GM19463 (cell line): ENCODE results near the gene OR52N2.
A peak's percentile ranks its signal among the peaks of the same experiment; 100 is the strongest.

ENCODE experiments used
- ATAC-seq: cut with Tn5 transposase; IDR thresholded peaks from one replicate; pipeline ENCODE4 v1.9.1; 2021; ENCODE audit warnings: mild to moderate bottlenecking, moderate library complexity; ENCODE audit not compliant: unreplicated experiment

The OR52N2 gene

DNA sequence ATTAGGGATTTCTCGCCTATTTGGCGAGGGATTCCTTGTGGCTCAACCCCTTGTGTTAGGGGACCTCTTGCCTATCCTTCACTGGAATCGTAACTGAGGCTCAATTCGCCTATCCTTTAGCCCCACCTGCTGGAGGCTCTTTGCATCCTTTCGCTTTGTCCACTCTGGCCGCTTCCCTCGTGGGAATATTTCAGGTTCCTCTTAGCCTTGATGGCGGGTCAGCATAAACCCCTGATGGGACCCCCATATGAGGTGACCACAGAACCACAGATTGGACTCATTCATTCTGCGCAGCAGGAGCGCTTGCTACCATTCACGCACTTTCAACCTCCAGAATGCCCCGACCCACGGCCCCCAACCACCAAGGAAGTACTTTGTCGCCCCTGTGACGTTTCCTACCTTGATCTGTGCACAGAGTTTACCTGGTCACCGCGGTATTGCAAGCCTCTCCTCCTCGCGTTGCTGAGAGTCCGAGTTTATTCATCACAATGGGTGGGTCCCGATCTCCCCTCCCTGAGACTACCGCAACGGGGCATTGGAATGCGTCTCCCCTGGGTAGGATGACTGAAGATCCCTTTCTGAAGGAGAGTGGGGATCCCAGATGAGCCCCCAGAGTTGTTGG lies at the start of gene OR52N2:
TSS of gene OR52N2 (plus strand) at position 425 of the 622 bp plus-strand sequence. CDS start 11,412 bp downstream, outside the sequence.
- peak; percentile 85 for ATAC-seq

DNA sequence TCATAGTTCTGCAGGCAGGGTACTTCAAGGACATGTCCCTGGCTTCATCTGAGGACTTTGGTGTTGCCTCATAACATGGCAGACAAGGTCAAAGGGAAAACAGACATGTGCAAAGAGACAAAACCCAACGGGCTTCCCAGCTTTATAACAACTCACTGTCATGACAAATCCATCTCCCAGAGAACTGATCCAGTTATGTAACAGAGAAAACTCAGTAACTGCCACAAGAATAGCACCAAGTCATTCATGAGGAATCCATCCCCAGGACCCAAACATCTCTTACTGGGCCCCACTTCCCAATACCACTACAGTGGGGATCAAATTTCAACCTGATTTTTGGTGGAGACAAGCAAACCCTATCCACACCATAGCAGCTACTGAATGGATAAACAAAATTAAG lies 41.7 kb upstream of the OR52N2 start:
- ATAC-seq: no peak

DNA sequence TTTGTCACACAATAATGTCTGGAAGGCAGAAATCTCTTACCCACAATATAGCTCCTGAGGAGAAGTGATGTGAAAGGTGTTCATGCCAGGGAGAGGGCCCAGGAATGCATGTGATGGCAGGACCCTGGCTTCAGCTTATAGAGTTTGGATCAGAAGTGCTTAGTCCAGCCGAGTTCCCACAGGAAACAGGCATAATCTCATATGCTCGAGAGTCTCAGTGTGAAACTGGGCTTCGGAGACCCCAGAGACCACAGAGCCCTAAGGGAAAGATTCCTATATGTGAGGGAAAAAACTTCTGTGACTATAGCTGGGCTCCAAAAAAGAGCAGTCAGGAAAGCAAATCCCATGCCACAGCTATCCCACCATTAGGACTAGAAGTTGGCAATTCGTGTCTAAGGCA lies 25.5 kb upstream of the OR52N2 start, which contains the start of gene OR52N5:
TSS of gene OR52N5 (minus strand) at position 101 of the 400 bp plus-strand sequence. CDS start 4,721 bp downstream, outside the sequence.
- no peak for ATAC-seq

DNA sequence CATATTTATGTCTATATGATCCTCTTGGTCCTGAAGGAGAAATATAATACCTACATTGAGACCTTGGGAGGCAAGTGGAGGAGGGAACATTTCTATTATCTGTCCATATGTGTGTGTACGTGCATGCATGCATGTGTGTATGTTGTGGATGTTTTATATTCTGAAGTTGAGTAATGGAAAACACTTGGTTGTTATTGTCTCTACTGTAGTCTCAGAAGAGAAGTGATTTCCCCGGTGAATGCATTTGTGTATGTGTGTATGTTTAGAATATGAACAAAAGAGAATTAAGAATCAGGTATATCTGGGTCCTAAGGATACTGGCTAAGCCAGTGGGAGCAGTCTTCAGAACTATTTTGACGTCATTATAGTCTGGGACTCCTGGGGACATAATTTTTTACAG lies 17.6 kb upstream of the OR52N2 start, which contains the start of gene OR52N1:
TSS of gene OR52N1 (minus strand) at position 101 of the 400 bp plus-strand sequence. CDS start 2,449 bp downstream, outside the sequence.
- ATAC-seq: no peak

DNA sequence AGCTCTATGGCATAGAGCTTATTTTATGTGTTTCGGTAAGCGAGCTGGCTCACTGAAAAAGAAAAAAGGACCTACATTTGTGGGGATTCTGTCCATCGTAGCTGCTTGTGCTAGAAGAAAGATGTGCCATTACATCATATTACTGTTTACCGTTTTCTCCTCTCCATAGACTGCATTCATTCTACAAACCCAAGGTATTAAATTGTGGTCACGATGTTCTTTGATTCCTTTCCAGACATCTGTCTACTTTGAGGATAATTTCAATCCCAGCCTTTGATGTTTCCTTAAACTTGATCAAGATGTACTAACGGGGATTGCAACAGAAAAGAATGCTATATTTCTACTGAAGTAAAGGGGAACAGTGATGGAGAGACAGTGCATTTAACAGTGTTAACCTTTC lies 12.2 kb upstream of the OR52N2 start:
- no peak for ATAC-seq

DNA sequence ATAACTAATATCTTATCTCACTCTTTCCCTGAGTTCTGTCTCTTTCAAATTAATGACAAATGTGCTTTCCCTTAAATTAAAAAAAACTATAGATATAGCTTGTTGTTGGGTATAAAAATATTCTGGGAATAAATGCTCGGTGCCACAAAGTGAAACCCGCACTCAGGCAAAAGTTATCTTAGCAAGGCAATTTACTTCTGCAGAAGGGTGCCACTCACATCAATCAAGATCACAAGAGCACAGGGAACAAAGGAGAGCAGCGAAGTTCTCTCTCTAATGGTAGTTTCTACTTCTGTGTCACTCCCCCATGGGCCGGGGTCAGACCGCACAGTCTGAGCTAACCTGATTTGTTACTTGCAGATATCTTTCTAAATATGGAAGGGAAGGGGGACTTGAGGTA lies 4.7 kb upstream of the OR52N2 start:
- no peak for ATAC-seq

DNA sequence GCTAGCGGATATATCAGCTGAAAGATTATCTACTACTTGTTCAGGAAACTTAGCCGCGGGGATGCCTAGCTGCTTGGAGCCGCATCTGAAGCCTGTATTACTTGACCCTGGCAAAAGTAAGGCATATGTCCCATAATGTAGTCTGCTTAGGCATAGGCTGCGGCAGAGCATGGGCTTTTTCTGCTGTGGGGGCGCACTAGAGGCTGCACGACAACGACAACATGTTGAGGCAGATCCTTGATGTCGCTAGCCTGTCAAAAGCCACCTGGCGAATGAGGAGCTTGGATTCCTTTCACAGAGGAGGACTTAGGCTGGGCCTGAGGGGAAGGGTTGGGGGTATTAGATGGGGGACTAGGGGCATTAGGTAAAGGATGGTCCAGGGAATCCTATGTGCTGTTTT lies 1.1 kb upstream of the OR52N2 start:
- peak; percentile 42 for ATAC-seq

DNA sequence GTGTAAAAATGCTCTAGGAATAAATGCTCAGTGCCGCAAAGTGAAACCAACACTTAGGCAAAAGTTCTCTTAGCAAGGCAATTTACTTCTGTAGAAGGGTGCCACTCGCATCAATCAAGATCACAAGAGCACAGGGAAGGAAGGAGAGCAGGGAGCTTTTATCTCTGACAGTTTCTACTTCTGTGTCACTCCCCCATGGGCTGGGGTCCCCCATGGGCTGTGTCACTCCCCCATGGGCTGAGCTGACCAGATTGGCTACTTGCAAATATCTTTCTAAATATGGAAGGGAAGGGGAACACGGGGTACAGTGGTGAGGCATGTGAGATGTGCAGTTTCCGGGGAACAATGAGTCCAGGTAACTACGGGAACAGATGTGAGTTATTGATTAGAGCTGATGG lies 397 bp downstream of the OR52N2 start:
- peak; percentile 20 for ATAC-seq

DNA sequence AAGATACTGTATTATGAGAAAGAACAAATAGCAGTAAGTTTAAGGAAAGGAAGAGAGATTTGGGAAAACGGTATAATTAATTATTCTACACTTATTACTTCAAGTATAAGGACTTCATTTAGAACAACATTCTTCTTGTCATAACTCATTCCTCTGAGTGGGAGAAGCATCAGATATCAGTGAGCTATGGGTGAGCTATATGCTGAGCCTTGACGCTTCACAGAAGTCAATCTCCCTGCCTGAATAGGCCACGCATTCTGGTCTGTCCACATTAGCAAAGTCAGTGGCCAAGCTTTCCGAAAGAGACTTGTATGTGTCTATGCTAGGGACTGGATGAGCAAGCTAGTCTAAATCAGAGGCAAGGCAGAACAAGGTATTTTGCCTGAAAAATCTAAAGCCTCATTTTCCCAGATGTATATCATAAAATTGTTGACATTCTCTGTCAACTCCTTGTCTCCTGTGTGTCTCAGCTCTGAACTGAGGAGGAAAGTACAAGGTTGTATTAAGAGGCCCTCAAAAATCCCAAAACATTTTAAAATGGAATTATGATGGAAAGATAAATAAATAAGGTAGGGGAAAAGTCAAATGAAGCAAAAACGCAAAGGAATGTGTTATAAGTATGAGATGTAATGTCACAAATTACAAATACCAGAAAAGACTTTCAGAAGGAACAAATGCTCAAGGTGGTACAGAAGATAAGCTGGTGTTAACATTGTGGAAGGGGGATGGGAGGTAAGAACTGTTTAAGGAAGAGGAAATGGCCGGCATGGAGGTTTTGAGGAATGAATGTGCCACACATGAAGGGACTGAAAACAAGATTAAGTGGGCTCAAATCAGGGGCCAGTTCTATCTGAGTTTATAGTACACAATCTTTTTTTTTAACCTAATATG lies 1.4 kb downstream of the OR52N2 start:
- no peak for ATAC-seq

DNA sequence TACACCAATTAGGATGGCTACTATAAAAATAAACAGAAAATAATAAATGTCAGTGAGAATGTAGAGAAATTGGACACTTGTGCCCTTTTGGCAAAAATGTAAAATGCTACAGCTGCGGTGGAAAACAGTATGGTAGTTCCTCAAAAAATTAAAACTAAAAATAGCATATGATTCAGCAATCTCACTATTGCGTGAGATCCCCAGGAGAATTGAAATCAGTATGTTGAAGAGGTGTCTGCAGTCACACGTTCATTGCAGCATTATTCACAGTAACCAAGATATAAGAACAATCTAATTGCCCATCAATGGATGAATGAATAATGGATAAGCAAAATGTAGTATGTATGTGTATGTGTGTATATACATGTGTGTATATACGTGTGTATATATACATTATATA lies 6.8 kb downstream of the OR52N2 start:
- no peak for ATAC-seq

DNA sequence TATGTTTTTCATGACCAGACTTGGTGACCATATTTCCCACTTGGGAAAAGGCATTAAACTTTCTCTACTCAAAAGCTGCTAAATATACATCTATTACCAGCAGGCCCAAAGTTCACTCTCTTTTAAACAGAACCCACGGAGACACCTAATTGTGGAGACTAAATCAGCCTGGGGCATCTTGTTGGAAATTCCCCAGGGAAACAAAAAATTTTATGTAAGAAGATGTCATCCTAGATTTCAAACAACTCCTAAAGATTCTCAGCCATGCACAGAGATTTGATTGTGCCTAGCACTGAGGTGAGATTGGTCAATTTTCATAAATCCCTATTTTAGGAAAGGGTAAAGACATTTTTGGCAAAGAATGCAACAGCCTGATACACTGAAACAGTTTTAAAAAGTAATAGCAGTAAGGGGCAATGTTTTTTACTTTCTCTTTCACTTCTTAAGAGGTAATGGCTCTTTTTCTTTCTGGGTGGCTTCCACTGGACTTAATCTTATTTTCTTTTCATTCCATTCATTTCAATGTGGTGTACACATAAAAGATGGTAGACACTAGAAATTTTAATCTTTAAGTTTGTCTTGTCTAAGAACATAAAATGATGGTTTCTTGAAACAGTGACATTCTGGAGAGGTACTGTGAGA lies 9.6 kb downstream of the OR52N2 start:
- peak; percentile 55 for ATAC-seq

DNA sequence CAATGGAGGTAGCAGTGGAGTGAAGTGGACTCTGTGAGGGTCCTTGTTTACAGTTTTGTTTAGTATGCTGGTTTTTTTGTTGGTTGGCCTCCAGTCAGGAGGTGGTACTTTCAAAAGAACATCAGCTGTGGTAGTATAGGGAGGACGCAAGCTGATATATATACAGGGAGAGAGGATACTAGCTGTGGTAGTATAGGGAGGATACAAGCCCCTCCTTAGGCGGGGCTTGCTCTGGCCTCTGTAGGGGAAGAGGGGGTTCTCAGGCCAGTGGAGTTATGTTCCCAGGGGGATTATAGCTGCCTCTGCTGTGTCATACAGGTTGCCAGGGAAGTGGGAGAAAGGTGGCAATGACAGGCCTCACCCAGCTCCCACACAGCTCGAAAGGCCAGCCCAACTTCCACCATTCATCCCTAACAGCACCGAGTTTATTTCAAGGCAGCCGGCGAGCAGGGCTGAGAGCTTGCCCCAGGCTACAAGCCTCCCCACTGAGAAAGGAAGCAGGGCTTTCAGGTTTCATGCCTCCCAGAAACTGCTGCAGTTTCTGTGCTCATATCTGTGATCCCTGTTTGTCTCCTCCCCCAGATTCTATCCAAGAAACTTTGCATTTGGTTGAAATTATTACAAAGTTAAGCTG lies 22.6 kb downstream of the OR52N2 start:
- no peak for ATAC-seq

DNA sequence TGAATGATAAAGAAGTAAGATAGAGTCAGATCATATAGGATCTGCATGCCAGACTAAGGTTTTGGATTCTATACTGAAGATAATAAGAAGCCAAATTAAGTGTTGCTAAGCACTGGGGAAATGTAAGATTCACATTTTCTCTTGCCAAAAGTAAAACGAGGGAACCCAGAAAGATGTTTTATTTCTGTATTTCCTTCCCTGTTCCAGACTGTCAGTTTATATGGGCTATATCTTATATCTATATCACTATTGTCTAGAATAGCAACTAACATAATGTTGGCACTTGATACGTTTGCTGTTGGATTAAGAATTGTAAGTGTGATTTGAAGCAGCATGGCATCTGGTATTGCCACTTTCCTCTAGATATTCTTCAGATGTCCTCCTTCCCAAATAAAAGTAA lies 24.7 kb downstream of the OR52N2 start:
- ATAC-seq: no peak

DNA sequence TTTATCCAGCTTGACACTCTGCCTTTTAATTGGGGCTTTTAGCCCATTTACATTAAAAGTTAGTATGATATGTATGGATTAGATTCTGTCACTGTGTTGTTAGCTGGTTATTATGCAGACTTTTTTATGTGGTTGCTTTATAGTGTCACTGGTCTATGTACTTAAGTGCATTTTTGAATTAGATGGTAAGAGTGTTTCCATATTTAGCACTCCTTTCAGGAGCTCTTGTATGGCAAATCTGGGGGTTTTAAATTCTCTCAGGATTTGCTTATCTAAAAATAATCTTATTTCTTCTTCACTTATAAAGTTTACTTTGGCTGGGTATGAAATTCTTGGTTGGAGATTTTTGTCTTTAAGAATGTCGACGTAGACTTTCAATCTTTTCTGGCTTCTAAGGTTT lies 29.0 kb downstream of the OR52N2 start:
- ATAC-seq: no peak

DNA sequence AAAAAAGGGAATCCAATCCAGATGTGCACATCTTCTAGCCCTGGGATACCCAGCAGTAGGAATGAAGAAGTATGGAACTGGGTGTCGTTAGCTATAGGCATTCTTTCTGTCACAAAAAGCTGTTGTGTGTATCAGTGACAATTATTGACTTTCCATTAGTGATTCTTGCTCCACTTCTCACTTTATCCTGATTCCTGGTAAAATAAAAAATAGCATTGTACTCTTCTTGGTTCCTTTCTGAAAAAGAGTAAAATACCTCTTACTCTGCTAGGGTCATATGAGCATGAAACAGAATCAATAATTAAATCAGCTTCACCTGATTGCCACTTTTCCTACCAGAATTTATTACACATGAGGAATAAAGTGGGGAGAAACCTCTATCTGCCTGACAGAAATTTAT lies 33.1 kb downstream of the OR52N2 start, which contains the start of gene OR52E6:
TSS of gene OR52E6 (minus strand) at position 101 of the 400 bp plus-strand sequence. CDS start at position 101, 0 bp downstream.
- ATAC-seq: no peak

DNA sequence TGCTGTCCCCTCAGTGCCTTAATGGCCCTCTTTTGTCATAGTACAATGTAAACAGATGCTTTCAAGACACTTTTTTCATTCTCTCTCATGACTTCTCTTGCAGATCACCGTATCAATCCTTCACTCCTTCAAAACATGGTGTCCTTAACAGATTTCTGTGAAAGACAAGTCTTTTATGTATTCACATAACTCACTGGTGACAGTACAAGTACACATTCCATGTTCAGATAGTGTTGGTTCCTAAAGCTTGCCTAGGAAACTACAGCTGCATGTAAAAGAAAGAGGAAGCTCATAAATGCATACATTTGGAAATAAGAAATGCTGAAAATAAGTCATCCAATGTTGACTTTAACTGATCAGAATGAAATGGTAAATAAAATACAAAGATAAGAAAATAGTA lies 38.0 kb downstream of the OR52N2 start:
- no peak for ATAC-seq

DNA sequence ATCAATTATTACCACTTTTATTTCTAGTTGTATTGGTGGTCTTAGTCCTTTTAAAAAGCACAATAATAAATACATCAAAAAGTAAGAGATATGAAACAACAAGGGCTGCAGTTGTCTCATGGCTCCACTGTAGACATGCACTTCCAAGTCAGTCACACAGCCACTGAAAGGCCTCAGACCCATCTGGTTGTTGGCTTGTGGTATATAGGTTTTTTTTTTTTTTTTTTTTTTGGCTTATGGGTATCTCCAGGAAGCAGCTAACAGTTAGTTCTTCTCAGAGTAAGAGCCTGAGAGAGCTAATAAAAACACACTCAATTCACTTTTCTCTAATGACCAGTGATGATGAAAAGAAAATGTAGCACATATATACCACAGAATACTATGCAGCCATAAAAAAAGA lies 39.0 kb downstream of the OR52N2 start:
- ATAC-seq: no peak

DNA sequence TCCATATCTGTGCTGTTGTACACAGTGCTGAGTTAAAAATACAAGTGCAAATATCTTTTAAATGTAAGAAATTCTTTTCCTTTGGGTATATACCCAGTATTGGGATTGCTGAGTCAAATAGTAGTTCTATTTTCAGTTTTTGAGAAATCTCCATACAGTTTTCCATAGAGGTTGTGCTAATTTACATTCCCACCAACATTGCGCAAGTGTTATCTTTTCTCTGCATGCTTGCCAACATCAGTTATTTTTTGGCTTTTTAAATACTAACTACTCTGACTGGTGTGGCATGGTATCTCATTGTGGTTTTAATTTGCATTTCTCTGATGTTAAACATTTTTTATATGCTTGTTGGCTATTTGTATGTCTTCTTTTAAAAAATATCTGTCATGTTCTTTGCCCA lies 42.3 kb downstream of the OR52N2 start:
- no peak for ATAC-seq

DNA sequence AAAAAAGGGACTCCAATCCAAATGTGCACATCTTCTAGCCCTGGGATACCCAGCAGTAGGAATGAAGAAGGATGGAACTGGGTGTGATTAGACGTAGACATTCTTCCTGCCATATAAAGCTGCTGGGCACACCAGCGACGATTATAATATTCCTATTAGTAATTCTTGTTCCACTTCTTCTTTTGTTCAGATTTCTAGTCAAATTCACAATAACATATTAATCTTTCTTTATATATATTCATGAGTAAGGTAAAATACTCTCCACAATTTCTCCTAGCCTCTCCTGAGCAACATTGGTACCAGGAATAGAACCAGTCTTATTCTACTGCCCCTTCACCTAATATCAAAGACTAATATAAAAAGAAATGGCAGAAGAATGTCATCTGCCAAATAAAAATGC lies 48.9 kb downstream of the OR52N2 start, which contains the start of gene OR52E8:
TSS of gene OR52E8 (minus strand) at position 101 of the 400 bp plus-strand sequence. CDS start at position 101, 0 bp downstream.
- ATAC-seq: no peak

DNA sequence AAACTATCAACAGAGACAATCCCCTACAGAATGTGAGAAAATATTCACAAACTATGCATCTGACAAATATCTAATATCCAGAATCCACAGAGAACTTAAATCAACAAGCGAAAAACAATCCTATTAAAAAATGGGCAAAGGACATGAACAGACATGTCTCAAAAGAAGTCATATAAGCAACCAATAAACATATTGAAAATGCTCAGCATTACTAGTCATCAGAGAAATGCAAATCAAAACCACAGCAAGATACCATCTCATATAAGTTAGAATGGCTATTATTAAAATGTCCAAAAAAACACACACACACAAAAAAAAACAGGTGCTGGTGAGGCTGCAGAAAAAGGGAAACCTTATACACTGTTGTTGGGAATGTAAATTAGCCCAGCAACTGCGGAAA lies 57.1 kb downstream of the OR52N2 start:
- ATAC-seq: no peak
